ACC112 (cell line): ENCODE data around the gene FLNC.

Experiments used
- H2AFZ ChIP-seq: fragments of 200-600 bp; sonication (generic); one replicate; pipeline ENCODE4 v1.6.0; 2017; ENCODE audit warnings: antibody characterized with exemption, low read length; ENCODE audit not compliant: unreplicated experiment
- H3K27ac ChIP-seq: fragments of 200-600 bp; sonication (generic); 2 replicates; pipeline ENCODE4 v1.5.1; 2014; ENCODE audit warnings: low read depth, mild to moderate bottlenecking, antibody characterized with exemption, low read length, moderate library complexity
- H3K27me3 ChIP-seq: fragments of 200-600 bp; sonication (generic); 2 replicates; pipeline ENCODE4 v1.6.1; 2014; ENCODE audit warnings: mild to moderate bottlenecking, antibody characterized with exemption, low read length, moderate library complexity, mixed read lengths; ENCODE audit not compliant: insufficient read depth
- H3K36me3 ChIP-seq: fragments of 200-600 bp; sonication (generic); 2 replicates; pipeline ENCODE4 v1.6.1; 2016; ENCODE audit warnings: mild to moderate bottlenecking, antibody characterized with exemption, low read length, moderate library complexity, mixed read lengths; ENCODE audit not compliant: insufficient read depth
- H3K4me1 ChIP-seq: fragments of 200-600 bp; sonication (generic); one replicate; pipeline ENCODE4 v1.6.1; 2016; ENCODE audit warnings: low read length, mixed read lengths; ENCODE audit not compliant: insufficient read depth, unreplicated experiment, control insufficient read depth
- H3K4me3 ChIP-seq: fragments of 200-600 bp; sonication (generic); 2 replicates; pipeline ENCODE4 v1.5.1; 2014; ENCODE audit warnings: mild to moderate bottlenecking, low read depth, low read length
- H3K79me2 ChIP-seq: fragments of 200-600 bp; sonication (generic); one replicate; pipeline ENCODE4 v1.6.0; 2016; ENCODE audit warnings: low read length; ENCODE audit not compliant: control insufficient read depth, unreplicated experiment, insufficient read depth

The FLNC gene

DNA sequence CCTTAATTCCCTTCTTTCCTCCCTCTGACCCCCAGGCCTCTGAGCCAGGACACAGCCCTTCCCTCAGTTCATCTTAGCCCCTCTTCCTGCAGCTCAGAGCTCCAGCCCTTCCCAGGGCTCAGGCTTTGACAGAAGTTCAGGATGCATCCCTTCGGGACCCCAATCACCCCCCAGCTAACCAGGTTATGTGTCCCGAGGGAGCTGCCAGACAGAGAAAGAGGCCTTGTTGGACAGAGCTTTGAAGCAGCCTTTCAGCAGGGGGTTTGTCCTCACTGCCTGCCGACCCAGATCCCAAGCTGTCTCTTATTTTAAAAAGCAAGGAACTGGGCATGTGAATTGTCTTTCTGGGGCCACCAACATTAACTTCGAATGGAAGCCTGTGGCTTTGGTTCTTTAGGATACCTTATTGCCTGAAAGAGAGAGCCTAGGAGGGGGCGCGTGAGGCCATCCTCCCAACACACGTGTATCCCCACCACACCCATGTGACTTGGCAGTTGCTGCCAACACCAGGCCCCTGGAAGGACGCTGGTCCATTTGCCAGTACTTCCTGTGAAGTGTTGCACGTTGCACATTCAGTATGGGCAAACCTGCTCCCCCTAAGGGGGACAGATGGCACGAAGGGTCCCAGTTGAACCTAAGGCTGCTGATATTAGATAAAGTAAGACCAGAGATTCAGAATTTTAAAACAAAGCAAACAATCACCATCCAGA is 37.6 kb upstream of the FLNC start:
- Histone ChIP-seq H3K4me3 (no peak overlapping the region; the same call in 1 of the 2 replicates), H3K27ac (no peak overlapping the region), H3K4me1 (no peaks in the 10 kb centered on the region), H3K27me3 (peaks cover 11% of the 10 kb centered on the region; the same call in 1 of the 2 replicates), H3K79me2 (no peaks in the 10 kb centered on the region), H2AFZ (no peak overlapping the region), H3K36me3 (no peaks in the 10 kb centered on the region)

DNA sequence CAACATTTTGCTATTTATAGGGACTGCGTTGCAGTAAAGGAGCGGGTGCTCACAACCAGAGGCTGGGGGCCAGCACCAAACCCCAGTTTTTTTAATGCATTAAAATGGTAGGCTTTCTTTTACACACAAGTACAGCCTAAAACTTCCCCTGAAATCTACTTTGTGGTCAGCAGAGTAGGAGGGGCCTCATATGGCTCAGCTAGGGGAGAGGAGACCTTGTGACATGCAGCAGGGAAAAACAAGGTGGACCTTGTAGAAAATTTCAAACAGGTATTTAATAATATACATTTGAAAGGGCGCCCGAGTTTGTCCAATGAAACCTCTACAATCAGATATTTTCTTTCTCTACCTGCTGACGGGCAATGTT is 37.0 kb upstream of the FLNC start:
- Histone ChIP-seq H3K36me3 (no peaks in the 10 kb centered on the region), H3K79me2 (no peaks in the 10 kb centered on the region), H3K27ac (no peak overlapping the region), H3K4me1 (no peaks in the 10 kb centered on the region), H3K27me3 (peaks cover 7% of the 10 kb centered on the region; the same call in 1 of the 2 replicates), H2AFZ (no peak overlapping the region), H3K4me3 (no peak overlapping the region)

DNA sequence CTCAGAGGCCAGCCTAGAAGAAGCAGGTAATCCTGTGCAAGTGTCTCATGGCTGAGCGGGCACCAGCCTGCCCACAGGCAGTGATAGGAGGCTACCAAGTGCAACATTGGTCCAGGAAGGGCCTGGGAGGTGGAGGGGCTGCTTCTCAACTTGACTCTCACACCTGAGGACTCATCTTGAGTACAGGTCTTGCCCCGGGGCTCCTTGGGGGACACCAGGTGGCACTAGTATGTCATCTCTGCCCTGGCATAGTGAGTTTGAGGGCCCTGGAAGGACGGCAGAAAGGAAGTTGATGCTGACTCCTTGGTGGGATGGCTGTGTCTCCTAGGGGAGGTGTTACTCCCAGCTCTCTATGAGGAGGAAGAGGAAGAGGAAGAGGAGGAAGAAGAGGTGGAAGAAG is 36.2 kb upstream of the FLNC start:
- Histone ChIP-seq H3K27ac (no peak overlapping the region), H2AFZ (no peak overlapping the region), H3K36me3 (no peaks in the 10 kb centered on the region), H3K27me3 (peaks cover 7% of the 10 kb centered on the region; the same call in 1 of the 2 replicates), H3K4me3 (no peak overlapping the region), H3K4me1 (no peaks in the 10 kb centered on the region), H3K79me2 (no peaks in the 10 kb centered on the region)

DNA sequence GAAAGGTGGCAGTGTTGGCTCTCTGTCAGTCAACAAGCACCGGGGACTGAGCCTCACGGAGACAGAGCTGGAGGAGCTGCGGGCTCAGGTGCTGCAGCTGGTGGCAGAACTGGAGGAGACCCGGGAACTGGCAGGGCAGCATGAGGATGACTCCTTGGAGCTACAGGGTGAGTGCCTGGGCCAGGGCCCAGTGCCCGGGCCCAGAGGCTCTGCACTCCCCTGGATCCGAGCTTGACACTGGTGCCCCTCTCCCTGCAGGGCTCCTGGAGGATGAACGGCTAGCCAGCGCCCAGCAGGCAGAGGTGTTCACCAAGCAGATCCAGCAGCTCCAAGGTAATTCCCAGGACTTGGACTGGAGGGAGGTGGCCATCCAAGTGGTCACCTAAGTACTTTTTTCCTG is 35.8 kb upstream of the FLNC start:
- Histone ChIP-seq H3K4me3 (no peak overlapping the region), H3K36me3 (no peaks in the 10 kb centered on the region), H3K79me2 (no peaks in the 10 kb centered on the region), H3K4me1 (no peaks in the 10 kb centered on the region), H2AFZ (no peak overlapping the region), H3K27ac (no peak overlapping the region), H3K27me3 (peaks cover 7% of the 10 kb centered on the region; the same call in 1 of the 2 replicates)

DNA sequence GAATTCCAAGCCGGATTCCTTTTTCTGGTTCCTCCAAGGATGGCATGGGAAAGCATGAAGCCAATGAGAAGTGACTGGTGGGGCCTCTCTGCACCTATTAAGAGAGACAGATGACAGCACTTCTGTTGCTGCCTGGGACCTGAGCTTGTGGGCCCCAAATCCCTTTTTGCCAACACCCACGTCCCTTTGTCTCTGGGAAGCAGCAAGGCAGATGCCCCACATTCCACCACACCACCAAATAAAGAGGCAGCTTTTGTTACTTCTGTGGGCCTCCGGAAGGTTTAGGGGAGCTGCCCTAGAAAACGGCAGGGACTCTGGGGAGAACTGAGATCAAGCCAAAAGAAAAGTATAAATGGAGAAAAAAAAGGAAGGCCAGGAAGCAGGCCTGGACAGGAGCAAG is 35.1 kb upstream of the FLNC start:
- Histone ChIP-seq H3K4me3 (no peak overlapping the region), H2AFZ (no peak overlapping the region), H3K36me3 (no peaks in the 10 kb centered on the region), H3K4me1 (no peaks in the 10 kb centered on the region), H3K79me2 (no peaks in the 10 kb centered on the region), H3K27ac (no peak overlapping the region), H3K27me3 (peaks cover 4% of the 10 kb centered on the region; the same call in 1 of the 2 replicates)

DNA sequence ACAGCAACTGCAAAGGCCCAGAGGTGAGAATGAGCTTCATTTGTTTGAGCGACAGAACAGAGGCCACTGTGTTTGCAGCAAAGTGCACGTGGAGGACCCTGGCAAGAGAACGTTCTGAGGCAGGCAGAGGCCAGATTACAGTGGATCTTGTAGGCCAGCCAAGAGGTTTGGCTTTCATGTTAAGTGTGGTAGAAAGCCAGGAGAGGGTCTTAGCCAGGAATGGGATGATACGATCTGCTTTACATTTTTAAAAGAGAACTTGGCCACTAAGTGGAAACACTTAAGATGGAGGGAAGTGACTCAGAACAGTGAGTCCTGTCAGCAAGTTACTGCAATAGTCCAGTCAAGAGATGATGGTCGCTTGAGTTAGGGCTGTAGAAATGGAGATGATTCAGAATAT is 33.9 kb upstream of the FLNC start:
- Histone ChIP-seq H3K4me3 (no peak overlapping the region), H3K4me1 (no peaks in the 10 kb centered on the region), H2AFZ (no peak overlapping the region), H3K79me2 (no peaks in the 10 kb centered on the region), H3K27me3 (no peaks in the 10 kb centered on the region), H3K27ac (no peak overlapping the region), H3K36me3 (no peaks in the 10 kb centered on the region)

DNA sequence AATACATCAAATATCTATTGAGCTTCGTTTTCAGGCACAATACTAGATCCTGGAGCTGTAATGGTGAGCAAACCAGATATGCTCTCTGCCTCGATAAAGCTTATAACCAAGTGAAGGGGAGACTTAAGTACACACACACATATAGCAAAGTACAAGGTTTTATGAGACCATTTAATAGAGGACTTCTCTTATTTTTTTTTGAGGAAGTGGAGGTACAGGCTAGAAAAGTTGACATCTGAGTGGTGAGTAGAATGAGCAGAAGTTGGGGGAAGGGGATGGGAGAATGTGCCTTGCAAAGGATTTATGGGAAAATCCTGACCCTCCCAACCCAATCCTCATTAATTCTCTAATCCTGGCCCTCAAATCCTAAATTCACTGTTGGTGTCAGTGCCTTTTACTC is 30.8 kb upstream of the FLNC start:
- no peak overlapping the region for H3K4me3 ChIP-seq
- no peak overlapping the region for H2AFZ ChIP-seq
- H3K79me2 ChIP-seq: no peaks in the 10 kb centered on the region
- no peaks in the 10 kb centered on the region for H3K4me1 ChIP-seq
- no peaks in the 10 kb centered on the region for H3K27me3 ChIP-seq
- H3K36me3 ChIP-seq: no peaks in the 10 kb centered on the region
- H3K27ac ChIP-seq: no peak overlapping the region

DNA sequence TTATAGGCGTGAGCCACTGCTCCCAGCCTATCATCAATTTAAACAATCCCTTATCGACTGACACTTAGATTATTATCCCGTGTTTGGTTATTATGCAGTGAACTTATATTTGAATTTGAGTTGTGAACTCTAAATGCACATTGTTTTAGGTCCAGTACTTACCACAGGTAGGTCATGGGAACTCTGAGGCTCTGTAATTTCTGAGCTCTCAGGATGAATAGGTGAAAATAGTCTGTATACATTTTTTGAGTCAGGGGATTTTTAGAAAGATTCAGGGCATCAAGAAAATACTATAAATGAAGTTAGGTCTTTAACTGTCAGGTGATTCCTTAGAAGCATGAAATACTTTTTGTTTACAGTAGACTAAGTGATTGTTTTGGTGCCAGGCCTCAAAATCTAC is 29.6 kb upstream of the FLNC start:
- H3K79me2 ChIP-seq: no peaks in the 10 kb centered on the region
- H3K4me1 ChIP-seq: no peaks in the 10 kb centered on the region
- no peaks in the 10 kb centered on the region for H3K36me3 ChIP-seq
- H2AFZ ChIP-seq: no peak overlapping the region
- no peaks in the 10 kb centered on the region for H3K27me3 ChIP-seq
- H3K27ac ChIP-seq: no peak overlapping the region
- no peak overlapping the region for H3K4me3 ChIP-seq

DNA sequence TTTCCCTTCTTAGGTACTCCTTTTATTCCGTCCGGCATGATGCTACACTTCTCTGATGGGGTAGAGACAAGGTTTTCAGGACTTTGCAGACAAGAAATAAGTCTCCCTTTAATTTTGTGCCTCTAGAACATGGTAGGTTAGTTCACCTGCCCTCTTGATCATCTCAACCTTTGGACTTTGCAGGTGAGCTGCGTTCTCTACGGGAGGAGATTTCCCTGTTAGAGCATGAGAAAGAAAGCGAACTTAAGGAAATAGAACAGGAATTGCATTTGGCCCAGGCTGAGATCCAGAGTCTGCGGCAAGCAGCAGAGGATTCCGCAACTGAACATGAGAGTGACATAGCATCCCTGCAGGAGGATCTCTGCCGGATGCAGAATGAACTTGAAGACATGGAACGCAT is 29.2 kb upstream of the FLNC start:
- no peak overlapping the region for H2AFZ ChIP-seq
- H3K4me1 ChIP-seq: no peaks in the 10 kb centered on the region
- no peak overlapping the region for H3K4me3 ChIP-seq
- no peak overlapping the region for H3K27ac ChIP-seq
- no peaks in the 10 kb centered on the region for H3K79me2 ChIP-seq
- H3K36me3 ChIP-seq: no peaks in the 10 kb centered on the region
- H3K27me3 ChIP-seq: no peaks in the 10 kb centered on the region

DNA sequence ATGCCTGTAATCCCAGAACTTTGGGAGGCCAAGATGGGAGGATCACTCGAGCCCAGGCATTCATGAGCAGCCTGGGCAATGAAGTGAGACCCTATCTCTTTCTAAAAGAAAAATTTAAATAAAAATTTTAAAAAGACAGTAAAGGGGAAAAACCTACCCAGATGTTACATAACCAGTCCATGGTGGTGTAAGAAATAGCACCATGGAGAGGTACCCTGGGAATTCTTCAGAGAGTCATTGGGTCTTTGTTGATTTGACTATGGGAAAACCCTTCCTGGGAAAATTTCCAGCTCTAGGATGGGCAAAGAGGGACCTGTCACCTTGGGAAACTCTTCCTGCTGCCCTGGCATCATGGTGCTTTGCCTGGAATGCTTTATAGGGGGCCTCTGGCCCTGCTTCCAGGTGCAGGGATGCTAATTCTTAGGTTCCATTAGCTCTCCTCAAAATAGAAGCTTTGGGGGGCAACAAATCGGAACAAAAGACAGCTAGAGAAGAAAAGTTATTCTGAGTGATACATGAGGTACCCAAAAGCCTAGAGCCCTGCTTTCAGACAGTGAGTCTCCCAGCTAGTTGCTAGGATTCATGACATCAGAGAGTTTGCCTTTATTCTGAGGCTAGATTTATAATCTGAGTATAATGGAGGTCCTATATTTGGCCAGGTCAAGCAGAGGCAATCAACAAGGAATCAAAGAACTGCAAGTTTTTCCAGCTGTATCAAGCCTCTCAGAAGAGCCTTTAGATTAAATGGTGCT is 28.4 kb upstream of the FLNC start:
- H3K4me1 ChIP-seq: no peaks in the 10 kb centered on the region
- H3K27me3 ChIP-seq: no peaks in the 10 kb centered on the region
- no peak overlapping the region for H3K27ac ChIP-seq
- no peak overlapping the region for H2AFZ ChIP-seq
- no peaks in the 10 kb centered on the region for H3K36me3 ChIP-seq
- H3K79me2 ChIP-seq: no peaks in the 10 kb centered on the region
- no peak overlapping the region for H3K4me3 ChIP-seq

DNA sequence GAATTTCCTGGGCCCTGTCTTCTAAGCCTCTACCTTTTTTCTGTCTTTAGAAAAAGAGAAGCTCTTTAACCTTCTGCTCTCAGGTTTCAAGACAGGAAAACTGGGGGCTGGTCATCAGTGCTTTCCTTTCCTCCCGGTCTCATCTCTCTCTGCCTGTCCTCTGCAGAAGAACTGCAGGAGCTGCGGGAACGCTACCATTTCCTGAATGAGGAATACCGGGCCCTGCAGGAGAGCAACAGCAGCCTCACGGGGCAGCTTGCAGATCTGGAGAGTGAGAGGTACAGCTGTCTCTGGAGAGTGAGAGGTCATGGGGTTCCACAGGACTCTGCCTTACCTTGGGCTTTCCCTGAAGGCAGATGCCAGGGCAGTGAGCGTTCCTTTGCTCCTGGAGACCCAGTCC is 25.7 kb upstream of the FLNC start:
- Histone ChIP-seq H2AFZ (no peak overlapping the region), H3K27ac (no peak overlapping the region), H3K27me3 (no peaks in the 10 kb centered on the region), H3K36me3 (no peaks in the 10 kb centered on the region), H3K79me2 (no peaks in the 10 kb centered on the region), H3K4me3 (no peak overlapping the region), H3K4me1 (no peaks in the 10 kb centered on the region)
